Mucosa of rectum (tissue), 2 donors: Measurements from ENCODE around the gene PARP14.

Source experiments
- H3K27ac ChIP-seq, 2 donors: one replicate each; pipeline ENCODE4 v1.7.0; 2013; ENCODE audit warnings: inconsistent platforms in 2 of 2, low read depth in 2 of 2, low read length in 2 of 2
- H3K27me3 ChIP-seq, 2 donors: one replicate each; pipeline ENCODE4 v1.7.0; 2013; ENCODE audit warnings: low read length in 2 of 2; ENCODE audit not compliant: control insufficient read depth in 2 of 2, insufficient read depth in 2 of 2
- H3K36me3 ChIP-seq, 2 donors: one replicate each; pipeline ENCODE4 v1.7.0; 2013; ENCODE audit warnings: low read length in 2 of 2; ENCODE audit not compliant: control insufficient read depth in 2 of 2, insufficient read depth in 2 of 2
- H3K4me1 ChIP-seq, 2 donors: one replicate each; pipeline ENCODE4 v1.7.0; 2013; ENCODE audit warnings: low read length in 2 of 2, mild to moderate bottlenecking in 1 of 2; ENCODE audit not compliant: control insufficient read depth in 2 of 2, insufficient read depth in 2 of 2
- H3K4me3 ChIP-seq, 2 donors: one replicate each; pipeline ENCODE4 v1.7.0; 2013; ENCODE audit warnings: low read length in 2 of 2
- H3K9ac ChIP-seq, 2 donors: one replicate each; pipeline ENCODE4 v1.7.0; 2013; ENCODE audit warnings: low read length in 2 of 2, low read depth in 1 of 2, mild to moderate bottlenecking in 1 of 2
- H3K9me3 ChIP-seq, 2 donors: one replicate each; pipeline ENCODE4 v1.7.0; 2013; ENCODE audit warnings: low read length in 2 of 2; ENCODE audit not compliant: control insufficient read depth in 2 of 2
- donor health status: healthy.
- donor health status: Normal muscosa, but diverticular disease.

Gene PARP14

DNA sequence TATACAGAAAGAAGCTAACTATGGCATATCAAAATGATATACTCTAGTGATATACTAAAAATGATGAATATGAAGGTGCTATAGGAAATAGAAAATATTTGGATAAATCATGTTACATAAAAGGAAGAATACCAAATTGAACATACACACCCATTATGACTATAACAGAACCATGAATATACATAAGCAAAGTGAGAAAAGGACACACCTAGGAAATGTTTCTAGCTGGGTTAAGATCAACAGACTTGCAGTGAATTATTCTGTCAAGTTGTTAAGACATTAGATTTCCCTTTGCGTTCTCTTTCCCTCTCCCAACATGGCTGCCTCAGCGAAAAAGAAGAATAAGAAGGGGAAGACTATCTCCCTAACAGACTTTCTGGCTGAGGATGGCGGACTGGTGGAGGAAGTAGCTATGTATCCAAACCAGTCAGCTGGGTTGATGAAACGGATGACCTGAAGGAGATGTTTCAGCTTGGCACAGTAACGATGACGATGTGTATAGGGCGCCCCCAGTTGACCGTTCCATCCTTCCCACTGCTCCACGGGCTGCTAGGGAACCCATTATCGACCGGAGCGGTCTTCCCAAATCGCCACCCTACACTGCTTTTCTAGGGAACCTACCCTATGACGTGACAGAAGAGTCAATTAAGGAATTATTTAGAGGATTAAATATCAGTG lies 20.2 kb upstream of the PARP14 start:
- Histone ChIP-seq H3K36me3 (no peaks in the 10 kb centered on the region), H3K27ac (no peak overlapping the region), H3K27me3 (no peaks in the 10 kb centered on the region), H3K4me1 (no peaks in the 10 kb centered on the region), H3K9ac (no peak overlapping the region), H3K9me3 (no peaks in the 10 kb centered on the region), H3K4me3 (no peak overlapping the region)

DNA sequence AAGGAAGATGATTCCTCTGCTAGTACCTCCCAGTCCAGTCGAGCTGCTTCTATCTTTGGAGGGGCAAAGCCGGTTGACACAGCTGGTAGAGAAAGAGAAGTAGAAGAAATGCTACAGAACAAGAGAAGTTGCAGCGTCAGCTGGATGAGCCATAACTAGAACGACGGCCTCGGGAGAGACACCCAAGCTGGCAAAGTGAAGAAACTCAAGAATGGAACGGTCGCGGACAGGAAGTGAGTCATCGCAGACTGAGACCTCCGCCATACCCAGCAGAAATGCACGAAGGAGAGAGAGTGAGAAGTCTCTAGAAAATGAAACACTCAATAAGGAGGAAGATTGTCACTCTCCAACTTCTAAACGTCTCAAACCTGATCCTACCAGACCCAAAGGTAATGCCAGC lies 19.0 kb upstream of the PARP14 start:
- H3K27ac ChIP-seq, result no peak overlapping the region
- H3K9me3 ChIP-seq, result no peaks in the 10 kb centered on the region
- H3K9ac ChIP-seq, result no peak overlapping the region
- H3K4me1 ChIP-seq, result no peaks in the 10 kb centered on the region
- H3K27me3 ChIP-seq, result no peaks in the 10 kb centered on the region
- no peaks in the 10 kb centered on the region for H3K36me3 ChIP-seq
- peak overlapping the region in 1 of 2 donors; percentile 41 for H3K4me3 ChIP-seq

DNA sequence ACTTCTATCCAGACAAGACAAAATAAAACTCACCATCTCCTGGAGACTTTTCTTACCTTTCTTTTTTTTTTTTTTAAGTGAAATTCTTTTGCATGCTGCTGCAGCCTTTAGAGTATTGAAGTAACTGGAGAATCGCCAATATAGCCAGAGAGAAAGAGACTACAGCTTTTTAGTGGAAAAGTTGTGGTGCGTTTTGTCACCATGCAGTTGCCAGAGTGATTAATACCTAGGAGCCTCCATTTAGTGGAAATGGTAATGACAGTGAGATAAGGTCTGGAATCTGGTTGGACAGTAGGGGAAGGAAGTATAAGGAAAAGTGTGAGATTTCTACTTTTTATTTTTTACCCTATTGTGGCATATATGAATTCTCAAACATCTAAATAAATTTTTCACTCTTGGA lies 18.1 kb upstream of the PARP14 start:
- no peaks in the 10 kb centered on the region for H3K9me3 ChIP-seq
- H3K27ac ChIP-seq, result no peak overlapping the region
- H3K27me3 ChIP-seq, result no peaks in the 10 kb centered on the region
- H3K36me3 ChIP-seq, result no peaks in the 10 kb centered on the region
- H3K4me3 ChIP-seq, result no peak overlapping the region
- no peaks in the 10 kb centered on the region for H3K4me1 ChIP-seq
- H3K9ac ChIP-seq, result no peak overlapping the region

DNA sequence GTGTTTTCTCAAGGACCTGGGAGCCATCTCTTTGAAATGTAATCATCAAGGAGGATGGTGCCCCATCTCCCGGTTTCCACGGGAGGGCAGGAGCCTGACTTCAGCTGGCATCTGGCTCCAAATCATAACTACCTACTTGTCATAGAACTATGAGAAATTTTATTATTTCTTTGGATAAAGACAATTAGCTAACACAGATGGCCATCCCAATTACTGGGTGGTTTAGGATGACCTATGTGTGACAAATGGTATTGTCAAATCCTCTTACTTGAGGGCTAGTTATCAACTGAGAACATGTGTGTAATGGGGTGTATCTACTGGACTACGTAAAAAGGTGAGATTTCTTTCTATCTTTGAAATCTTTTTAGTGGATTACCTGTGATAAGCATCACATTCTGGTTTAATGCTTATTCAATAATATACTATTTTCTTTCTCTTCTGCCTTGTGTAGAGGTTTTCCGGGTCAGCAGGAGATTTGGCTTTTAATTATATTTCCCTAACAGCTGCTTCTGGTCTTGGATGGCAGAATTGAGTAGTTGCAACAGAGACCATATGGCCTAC lies 15.3 kb upstream of the PARP14 start:
- Histone ChIP-seq H3K9me3 (no peaks in the 10 kb centered on the region), H3K4me3 (no peak overlapping the region), H3K27me3 (no peaks in the 10 kb centered on the region), H3K27ac (no peak overlapping the region), H3K9ac (no peak overlapping the region), H3K4me1 (no peaks in the 10 kb centered on the region), H3K36me3 (no peaks in the 10 kb centered on the region)

DNA sequence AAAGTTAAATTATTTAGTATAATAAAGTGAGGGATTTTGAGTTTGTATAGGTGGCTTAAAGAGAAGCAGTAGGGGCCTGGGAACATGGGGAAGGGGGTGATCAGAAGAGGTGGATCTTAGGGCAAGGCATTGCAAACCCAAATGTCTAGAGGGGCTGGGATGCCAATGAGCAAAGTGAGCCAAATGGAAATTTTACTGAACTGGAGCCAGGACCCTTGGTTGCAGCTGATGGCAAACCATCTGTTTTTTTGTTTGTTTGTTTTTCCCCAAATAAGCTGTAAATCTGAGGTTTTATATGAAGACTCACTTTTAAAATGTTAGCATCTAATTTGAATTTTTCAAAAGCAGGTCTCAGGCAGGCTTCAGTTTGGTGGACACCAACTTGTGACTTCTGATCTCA lies 14.8 kb upstream of the PARP14 start:
- Histone ChIP-seq H3K4me3 (no peak overlapping the region), H3K9ac (no peak overlapping the region), H3K27ac (no peak overlapping the region), H3K9me3 (no peaks in the 10 kb centered on the region), H3K27me3 (no peaks in the 10 kb centered on the region), H3K36me3 (no peaks in the 10 kb centered on the region), H3K4me1 (no peaks in the 10 kb centered on the region)

DNA sequence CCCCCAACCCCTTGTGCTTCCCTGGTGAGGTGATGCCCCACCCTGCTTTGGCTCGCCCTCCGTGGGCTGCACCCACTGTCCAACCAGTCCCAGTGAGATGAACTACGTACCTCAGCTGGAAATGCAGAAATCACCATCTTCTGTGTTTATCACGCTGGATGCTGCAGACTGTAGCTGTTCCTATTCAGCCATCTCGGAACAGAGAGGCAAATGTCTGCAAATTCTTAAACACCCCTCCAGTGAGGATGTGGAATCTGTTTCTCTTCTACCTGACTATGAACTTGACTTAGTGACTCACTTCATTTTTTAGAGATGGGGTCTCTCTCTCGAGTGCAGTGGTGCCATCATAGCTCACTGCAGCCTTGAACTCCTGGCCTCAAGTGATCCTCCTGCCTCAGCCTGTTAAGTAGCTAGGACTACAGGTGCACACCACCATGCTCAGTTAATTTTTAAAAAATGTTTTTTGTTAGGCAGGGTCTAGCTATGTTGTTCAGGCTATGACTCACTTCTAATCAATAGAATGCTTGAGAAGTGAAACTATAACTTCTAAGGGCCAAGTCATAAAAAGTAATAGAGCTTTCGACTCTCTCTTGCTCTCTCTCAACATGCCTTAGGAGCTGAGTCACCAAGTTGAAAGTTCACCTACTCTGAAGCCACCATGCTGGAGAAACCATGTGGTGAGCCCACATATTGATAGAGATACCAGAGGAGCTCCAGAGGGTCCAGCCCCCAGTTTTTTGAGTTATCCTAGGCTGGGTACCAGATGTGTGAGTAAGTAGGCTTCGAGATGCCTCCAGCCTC lies 11.5 kb upstream of the PARP14 start:
- H3K9me3 ChIP-seq, result no peaks in the 10 kb centered on the region

DNA sequence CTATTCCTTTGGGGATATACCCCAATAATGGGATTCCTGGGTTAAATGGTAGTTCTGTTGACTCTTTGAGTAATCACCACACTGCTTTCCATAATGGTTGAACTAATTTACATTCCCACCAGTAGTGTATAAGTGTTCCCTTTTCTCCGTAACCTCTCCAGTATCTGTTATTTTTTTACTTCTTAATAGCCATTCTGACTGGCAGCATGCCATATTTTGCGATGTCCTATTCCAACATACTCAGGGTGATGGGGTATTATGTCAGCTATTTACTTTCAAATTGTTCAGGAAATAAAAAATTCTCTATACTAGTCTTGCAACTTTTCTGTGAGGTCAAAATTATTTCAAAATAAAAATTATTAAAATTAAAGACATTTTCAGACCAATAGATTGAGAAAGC lies 9.1 kb upstream of the PARP14 start:
- H3K36me3 ChIP-seq, result no peaks in the 10 kb centered on the region
- no peaks in the 10 kb centered on the region for H3K27me3 ChIP-seq
- H3K27ac ChIP-seq, result no peak overlapping the region
- no peak overlapping the region for H3K4me3 ChIP-seq
- H3K9ac ChIP-seq, result no peak overlapping the region
- no peaks in the 10 kb centered on the region for H3K9me3 ChIP-seq
- no peaks in the 10 kb centered on the region for H3K4me1 ChIP-seq

More for the DNA sequence above, 11.5 kb upstream of the PARP14 start:
- Histone ChIP-seq H3K9ac (no peak overlapping the region), H3K4me3 (no peak overlapping the region), H3K36me3 (no peaks in the 10 kb centered on the region), H3K27me3 (no peaks in the 10 kb centered on the region), H3K4me1 (no peaks in the 10 kb centered on the region), H3K27ac (no peak overlapping the region)

DNA sequence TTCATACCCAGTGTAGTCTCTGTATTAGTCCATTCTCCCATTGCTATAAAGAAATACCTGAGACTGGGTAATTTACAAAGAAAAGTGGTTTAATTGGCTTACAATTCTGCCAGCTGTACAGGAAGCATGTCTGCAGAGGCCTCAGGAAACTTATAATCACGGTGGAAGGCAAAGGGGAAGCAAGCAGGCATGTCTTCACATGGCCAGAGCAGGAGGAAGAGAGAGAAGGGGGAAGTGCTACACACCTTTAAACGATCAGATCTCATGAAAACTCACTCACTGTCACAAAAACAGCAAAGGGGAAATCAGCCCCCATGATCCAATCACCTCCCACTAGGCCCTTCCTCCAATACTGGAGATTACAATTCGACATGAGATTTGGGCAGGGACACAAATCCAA lies 6.3 kb upstream of the PARP14 start:
- Histone ChIP-seq H3K27me3 (no peaks in the 10 kb centered on the region), H3K9me3 (no peaks in the 10 kb centered on the region), H3K4me1 (peaks cover 2 to 6% of the 10 kb centered on the region in 2 donors), H3K36me3 (no peaks in the 10 kb centered on the region), H3K9ac (no peak overlapping the region), H3K27ac (no peak overlapping the region), H3K4me3 (no peak overlapping the region)

DNA sequence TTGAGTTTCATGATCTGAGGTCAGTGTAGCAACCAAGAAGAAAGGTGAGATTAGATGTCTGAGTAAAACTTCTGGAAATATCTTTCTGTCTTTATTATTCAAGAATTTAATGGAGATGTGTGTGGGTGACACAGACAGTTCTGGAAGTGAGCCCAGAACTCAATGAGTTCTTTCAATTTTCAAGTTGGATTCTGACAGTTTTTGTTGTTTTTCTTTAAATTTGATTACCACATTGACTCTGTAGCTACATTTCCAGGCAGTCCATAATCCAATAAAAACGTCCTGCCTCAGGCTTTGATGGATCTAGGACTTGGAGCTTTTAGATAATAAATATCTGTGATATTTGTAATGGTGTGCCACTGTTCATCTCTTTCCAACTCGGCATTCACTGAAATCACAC lies 3.9 kb upstream of the PARP14 start:
- H3K27me3 ChIP-seq, result no peaks in the 10 kb centered on the region
- no peaks in the 10 kb centered on the region for H3K9me3 ChIP-seq
- H3K4me3 ChIP-seq, result no peak overlapping the region
- H3K27ac ChIP-seq, result no peak overlapping the region
- H3K4me1 ChIP-seq, result peaks cover 16% of the 10 kb centered on the region in 2 donors
- no peak overlapping the region for H3K9ac ChIP-seq
- no peaks in the 10 kb centered on the region for H3K36me3 ChIP-seq

DNA sequence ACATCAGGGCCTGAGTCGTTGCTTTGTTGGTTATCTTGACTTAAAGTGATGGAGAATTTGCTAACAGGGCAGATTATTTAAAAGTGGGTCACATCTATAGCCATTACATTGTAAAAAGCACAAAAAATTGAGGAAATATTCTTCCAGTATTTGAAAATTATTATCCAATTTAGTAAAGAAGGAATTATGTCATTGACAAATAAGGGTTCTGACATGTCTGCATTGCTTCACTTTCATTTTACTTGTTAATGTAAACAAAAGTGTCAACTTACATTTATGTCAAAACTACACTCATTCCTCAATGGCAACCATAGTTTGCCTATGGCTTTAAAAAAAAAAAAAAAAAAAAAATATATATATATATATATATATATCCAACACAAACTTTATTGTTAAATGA lies 3.4 kb upstream of the PARP14 start:
- no peak overlapping the region for H3K27ac ChIP-seq
- H3K36me3 ChIP-seq, result no peaks in the 10 kb centered on the region
- no peak overlapping the region for H3K4me3 ChIP-seq
- H3K9ac ChIP-seq, result no peak overlapping the region
- H3K4me1 ChIP-seq, result peaks cover 16 to 20% of the 10 kb centered on the region in 2 donors
- no peaks in the 10 kb centered on the region for H3K27me3 ChIP-seq
- H3K9me3 ChIP-seq, result no peaks in the 10 kb centered on the region
